HepG2 (cell line): ENCODE data around the gene PDZD11. TPM values are rescaled to one million over a fixed set of nuclear protein-coding genes. Genes with fewer than 3 reads are reported as not detected.
A peak's percentile ranks its signal among the peaks of the same experiment; 100 is the strongest.

Experiments
- BRD4 ChIP-seq: sonication (generic); formaldehyde crosslinking; IDR thresholded peaks from 2 replicates; pipeline ENCODE4 v1.4.0; 2020; ENCODE audit warnings: missing genetic modification reagents
- CCDC6 ChIP-seq: sonication (generic); formaldehyde crosslinking; IDR thresholded peaks from 2 replicates; pipeline ENCODE4 v1.8.1; 2022; ENCODE audit warnings: mild to moderate bottlenecking, missing genetic modification reagents, moderate library complexity
- FOXJ3 ChIP-seq: sonication (generic); formaldehyde crosslinking; IDR thresholded peaks from 2 replicates; pipeline ENCODE4 v1.4.0; 2020; ENCODE audit warnings: missing genetic modification reagents, mild to moderate bottlenecking, borderline replicate concordance
- MAFK ChIP-seq, 2 experiments: IDR thresholded peaks in 1 of 2; conservative IDR thresholded peaks in 1 of 2; 2 replicates each; pipeline ENCODE4 v1.6.1; 2011; ENCODE audit warnings: improper control_type of control experiment in 2 of 2, low read length in 2 of 2
- MATR3 ChIP-seq: sonication (generic); formaldehyde crosslinking; IDR thresholded peaks from 2 replicates; pipeline ENCODE4 v1.4.0; 2020; ENCODE audit warnings: missing genetic modification reagents
- MAZ ChIP-seq, 2 experiments: sonication (generic) in 1 of 2; formaldehyde crosslinking in 1 of 2; IDR thresholded peaks; 2 replicates each; pipeline versions ENCODE4 v1.5.0 to v1.6.1; 2012 to 2020; ENCODE audit warnings: low read depth in 2 of 2, mild to moderate bottlenecking in 2 of 2, borderline replicate concordance in 1 of 2, improper control_type of control experiment in 1 of 2, low read length in 1 of 2, missing genetic modification reagents in 1 of 2, moderate library complexity in 1 of 2
- PRPF4 ChIP-seq: fragments of 200-400 bp; formaldehyde crosslinking; IDR thresholded peaks from 2 replicates; pipeline ENCODE4 v1.6.1; 2016; ENCODE audit warnings: low read length, low read depth; ENCODE audit not compliant: poor library complexity, severe bottlenecking
- SP140L ChIP-seq: sonication (generic); formaldehyde crosslinking; IDR thresholded peaks from 2 replicates; pipeline ENCODE4 v1.4.0; 2020; ENCODE audit warnings: missing genetic modification reagents, borderline replicate concordance
- ZNF143 ChIP-seq: sonication (generic); formaldehyde crosslinking; IDR thresholded peaks from 2 replicates; pipeline ENCODE4 v1.4.0; 2020; ENCODE audit warnings: missing genetic modification reagents
- ZNF180 ChIP-seq: sonication (generic); formaldehyde crosslinking; IDR thresholded peaks from 2 replicates; pipeline ENCODE4 v1.4.0; 2020; ENCODE audit warnings: low read depth, missing genetic modification reagents, borderline replicate concordance
- ZNF780A ChIP-seq: sonication (generic); formaldehyde crosslinking; IDR thresholded peaks from 2 replicates; pipeline ENCODE4 v1.8.0; 2022; ENCODE audit warnings: mild to moderate bottlenecking, missing genetic modification reagents, moderate library complexity
- polyA plus RNA-seq, 8 experiments: library from polyadenylated mRNA; depleted of rRNA in 3 of 8; stranded (reverse) in 7 of 8; unstranded in 1 of 8; fragments of >200 nt; fragmentation: Illumina TruSeq in 4 of 8; extraction: Trizol in 4 of 8; gene quantifications; 2 replicates each; pipeline versions ENCODE4 v1.2.1 to v1.2.3, GENCODE V29; 2011 to 2016; ENCODE audit warnings: low read depth in 4 of 8, missing spikeins in 1 of 8, mixed read lengths in 1 of 8; ENCODE audit not compliant: insufficient read depth in 1 of 8
- total RNA-seq, 5 experiments: library from RNA; depleted of rRNA; stranded (reverse); fragments of >200 nt; fragmentation: Illumina TruSeq; extraction: Trizol; gene quantifications; 2 replicates each; pipeline ENCODE4 v1.2.3, GENCODE V29; 2016; ENCODE audit warnings: low read depth in 1 of 5
- TF ChIP-seq, protein P1 (sequence below): sonication (generic); formaldehyde crosslinking; IDR thresholded peaks from 2 replicates; pipeline ENCODE4 v1.4.0; 2020; ENCODE audit warnings: missing genetic modification reagents
- TF ChIP-seq, protein P2 (sequence below): sonication (generic); formaldehyde crosslinking; IDR thresholded peaks from 2 replicates; pipeline ENCODE4 v1.4.0; 2020; ENCODE audit warnings: missing genetic modification reagents
- TF ChIP-seq, protein P3 (sequence below): sonication (generic); formaldehyde crosslinking; IDR thresholded peaks from 2 replicates; pipeline ENCODE4 v1.4.0; 2020; ENCODE audit warnings: mild to moderate bottlenecking, low read depth, missing genetic modification reagents

The PDZD11 gene
- total and polyA plus RNA-seq, 2 of the 13 experiments (the other 11 are each of a cell fraction or from before 2014, with no cell fraction given) = 29.1 to 47.0 TPM

DNA sequence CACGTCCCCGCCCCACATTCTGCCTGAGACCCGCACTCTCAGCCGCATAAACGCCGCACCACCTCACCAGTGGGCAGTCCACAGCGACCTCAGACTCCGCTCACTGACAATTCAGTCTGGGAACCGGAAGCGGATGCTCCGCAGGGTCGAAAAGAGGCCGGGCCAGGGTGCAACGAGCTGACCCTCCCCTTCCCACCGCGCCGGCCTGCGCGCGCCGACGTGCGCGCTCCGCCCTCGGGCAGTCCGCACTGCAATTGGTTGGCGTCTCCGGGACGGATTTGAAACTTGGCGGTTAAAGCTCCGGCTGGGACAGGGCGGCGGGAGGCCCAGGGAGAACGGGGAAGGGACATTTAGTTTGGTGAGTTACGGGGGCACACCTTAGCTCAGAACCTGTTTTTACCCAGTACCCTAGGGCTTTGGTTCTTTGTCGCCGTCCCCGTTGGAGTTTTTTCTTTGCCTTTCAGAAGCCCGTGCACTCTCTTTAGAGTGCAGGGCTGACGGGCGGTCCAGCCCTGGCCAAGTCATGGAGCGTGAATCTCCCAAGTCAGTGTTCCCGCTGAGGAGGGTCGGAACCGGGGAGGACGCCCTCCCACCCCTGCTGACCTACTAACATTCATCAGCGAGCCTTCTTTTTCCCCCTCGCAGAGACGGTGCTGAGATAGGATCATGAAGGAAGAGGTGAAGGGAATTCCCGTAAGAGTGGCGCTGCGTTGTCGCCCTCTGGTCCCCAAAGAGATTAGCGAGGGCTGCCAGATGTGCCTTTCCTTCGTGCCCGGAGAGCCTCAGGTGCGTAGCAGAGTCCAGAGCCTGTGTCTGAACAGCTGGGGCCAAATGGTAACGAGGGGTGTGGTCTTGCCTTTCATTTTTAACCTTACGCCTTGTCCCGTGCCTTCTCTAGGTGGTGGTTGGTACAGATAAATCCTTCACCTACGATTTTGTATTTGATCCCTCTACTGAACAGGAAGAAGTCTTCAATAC, at the start of gene PDZD11, which contains the start of gene KIF4A (continued):
- TF ChIP-seq FOXJ3 (CRISPR knock-in tag) (no peak), SP140L (CRISPR knock-in tag) (no peak), MAFK (conservative IDR thresholded peaks at IDR 0.05 in 1 of 2, IDR thresholded peaks at IDR 0.05 in 1 of 2; ENCODE audit: low read length in 2 of 2) (no peak), BRD4 (CRISPR knock-in tag) (no peak), CCDC6 (CRISPR knock-in tag) (no peak), ZNF180 (CRISPR knock-in tag) (no peak), ZNF780A (CRISPR knock-in tag) (no peak), MAZ (IDR thresholded peaks at IDR 0.05; ENCODE audit: borderline replicate concordance, low read depth, low read length) (no peak), MAZ (CRISPR knock-in tag; IDR thresholded peaks at IDR 0.05; ENCODE audit: low read depth) (peak; percentile 29; the same call in 1 of the 2 replicates), MATR3 (no peak), ZNF143 (CRISPR knock-in tag) (no peak), PRPF4 (no peak)
- TF ChIP-seq, protein P1, sequence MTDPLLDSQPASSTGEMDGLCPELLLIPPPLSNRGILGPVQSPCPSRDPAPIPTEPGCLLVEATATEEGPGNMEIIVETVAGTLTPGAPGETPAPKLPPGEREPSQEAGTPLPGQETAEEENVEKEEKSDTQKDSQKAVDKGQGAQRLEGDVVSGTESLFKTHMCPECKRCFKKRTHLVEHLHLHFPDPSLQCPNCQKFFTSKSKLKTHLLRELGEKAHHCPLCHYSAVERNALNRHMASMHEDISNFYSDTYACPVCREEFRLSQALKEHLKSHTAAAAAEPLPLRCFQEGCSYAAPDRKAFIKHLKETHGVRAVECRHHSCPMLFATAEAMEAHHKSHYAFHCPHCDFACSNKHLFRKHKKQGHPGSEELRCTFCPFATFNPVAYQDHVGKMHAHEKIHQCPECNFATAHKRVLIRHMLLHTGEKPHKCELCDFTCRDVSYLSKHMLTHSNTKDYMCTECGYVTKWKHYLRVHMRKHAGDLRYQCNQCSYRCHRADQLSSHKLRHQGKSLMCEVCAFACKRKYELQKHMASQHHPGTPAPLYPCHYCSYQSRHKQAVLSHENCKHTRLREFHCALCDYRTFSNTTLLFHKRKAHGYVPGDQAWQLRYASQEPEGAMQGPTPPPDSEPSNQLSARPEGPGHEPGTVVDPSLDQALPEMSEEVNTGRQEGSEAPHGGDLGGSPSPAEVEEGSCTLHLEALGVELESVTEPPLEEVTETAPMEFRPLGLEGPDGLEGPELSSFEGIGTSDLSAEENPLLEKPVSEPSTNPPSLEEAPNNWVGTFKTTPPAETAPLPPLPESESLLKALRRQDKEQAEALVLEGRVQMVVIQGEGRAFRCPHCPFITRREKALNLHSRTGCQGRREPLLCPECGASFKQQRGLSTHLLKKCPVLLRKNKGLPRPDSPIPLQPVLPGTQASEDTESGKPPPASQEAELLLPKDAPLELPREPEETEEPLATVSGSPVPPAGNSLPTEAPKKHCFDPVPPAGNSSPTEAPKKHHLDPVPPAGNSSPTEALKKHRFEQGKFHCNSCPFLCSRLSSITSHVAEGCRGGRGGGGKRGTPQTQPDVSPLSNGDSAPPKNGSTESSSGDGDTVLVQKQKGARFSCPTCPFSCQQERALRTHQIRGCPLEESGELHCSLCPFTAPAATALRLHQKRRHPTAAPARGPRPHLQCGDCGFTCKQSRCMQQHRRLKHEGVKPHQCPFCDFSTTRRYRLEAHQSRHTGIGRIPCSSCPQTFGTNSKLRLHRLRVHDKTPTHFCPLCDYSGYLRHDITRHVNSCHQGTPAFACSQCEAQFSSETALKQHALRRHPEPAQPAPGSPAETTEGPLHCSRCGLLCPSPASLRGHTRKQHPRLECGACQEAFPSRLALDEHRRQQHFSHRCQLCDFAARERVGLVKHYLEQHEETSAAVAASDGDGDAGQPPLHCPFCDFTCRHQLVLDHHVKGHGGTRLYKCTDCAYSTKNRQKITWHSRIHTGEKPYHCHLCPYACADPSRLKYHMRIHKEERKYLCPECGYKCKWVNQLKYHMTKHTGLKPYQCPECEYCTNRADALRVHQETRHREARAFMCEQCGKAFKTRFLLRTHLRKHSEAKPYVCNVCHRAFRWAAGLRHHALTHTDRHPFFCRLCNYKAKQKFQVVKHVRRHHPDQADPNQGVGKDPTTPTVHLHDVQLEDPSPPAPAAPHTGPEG (CRISPR knock-in tag) = no peak
- TF ChIP-seq, protein P2, sequence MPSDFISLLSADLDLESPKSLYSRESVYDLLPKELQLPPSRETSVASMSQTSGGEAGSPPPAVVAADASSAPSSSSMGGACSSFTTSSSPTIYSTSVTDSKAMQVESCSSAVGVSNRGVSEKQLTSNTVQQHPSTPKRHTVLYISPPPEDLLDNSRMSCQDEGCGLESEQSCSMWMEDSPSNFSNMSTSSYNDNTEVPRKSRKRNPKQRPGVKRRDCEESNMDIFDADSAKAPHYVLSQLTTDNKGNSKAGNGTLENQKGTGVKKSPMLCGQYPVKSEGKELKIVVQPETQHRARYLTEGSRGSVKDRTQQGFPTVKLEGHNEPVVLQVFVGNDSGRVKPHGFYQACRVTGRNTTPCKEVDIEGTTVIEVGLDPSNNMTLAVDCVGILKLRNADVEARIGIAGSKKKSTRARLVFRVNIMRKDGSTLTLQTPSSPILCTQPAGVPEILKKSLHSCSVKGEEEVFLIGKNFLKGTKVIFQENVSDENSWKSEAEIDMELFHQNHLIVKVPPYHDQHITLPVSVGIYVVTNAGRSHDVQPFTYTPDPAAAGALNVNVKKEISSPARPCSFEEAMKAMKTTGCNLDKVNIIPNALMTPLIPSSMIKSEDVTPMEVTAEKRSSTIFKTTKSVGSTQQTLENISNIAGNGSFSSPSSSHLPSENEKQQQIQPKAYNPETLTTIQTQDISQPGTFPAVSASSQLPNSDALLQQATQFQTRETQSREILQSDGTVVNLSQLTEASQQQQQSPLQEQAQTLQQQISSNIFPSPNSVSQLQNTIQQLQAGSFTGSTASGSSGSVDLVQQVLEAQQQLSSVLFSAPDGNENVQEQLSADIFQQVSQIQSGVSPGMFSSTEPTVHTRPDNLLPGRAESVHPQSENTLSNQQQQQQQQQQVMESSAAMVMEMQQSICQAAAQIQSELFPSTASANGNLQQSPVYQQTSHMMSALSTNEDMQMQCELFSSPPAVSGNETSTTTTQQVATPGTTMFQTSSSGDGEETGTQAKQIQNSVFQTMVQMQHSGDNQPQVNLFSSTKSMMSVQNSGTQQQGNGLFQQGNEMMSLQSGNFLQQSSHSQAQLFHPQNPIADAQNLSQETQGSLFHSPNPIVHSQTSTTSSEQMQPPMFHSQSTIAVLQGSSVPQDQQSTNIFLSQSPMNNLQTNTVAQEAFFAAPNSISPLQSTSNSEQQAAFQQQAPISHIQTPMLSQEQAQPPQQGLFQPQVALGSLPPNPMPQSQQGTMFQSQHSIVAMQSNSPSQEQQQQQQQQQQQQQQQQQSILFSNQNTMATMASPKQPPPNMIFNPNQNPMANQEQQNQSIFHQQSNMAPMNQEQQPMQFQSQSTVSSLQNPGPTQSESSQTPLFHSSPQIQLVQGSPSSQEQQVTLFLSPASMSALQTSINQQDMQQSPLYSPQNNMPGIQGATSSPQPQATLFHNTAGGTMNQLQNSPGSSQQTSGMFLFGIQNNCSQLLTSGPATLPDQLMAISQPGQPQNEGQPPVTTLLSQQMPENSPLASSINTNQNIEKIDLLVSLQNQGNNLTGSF (CRISPR knock-in tag) = no peak
- TF ChIP-seq, protein P3, sequence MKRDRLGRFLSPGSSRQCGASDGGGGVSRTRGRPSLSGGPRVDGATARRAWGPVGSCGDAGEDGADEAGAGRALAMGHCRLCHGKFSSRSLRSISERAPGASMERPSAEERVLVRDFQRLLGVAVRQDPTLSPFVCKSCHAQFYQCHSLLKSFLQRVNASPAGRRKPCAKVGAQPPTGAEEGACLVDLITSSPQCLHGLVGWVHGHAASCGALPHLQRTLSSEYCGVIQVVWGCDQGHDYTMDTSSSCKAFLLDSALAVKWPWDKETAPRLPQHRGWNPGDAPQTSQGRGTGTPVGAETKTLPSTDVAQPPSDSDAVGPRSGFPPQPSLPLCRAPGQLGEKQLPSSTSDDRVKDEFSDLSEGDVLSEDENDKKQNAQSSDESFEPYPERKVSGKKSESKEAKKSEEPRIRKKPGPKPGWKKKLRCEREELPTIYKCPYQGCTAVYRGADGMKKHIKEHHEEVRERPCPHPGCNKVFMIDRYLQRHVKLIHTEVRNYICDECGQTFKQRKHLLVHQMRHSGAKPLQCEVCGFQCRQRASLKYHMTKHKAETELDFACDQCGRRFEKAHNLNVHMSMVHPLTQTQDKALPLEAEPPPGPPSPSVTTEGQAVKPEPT = no peak
